Eye (tissue), 1 donor: ENCODE data around the gene DENND1A.
A peak's percentile ranks its signal among the peaks of the same experiment; 100 is the strongest.

ENCODE experiments used
- DNase-seq: peaks from one replicate; pipeline ENCODE4 v3.0.0-alpha.2; 2015

DENND1A gene

GRCh38 chr9:123513554-123513953 lies 416.4 kb downstream of the DENND1A start:
- DNase-seq, result no peak

GRCh38 chr9:123511326-123512277 lies 418.3 kb downstream of the DENND1A start:
- DNase-seq, result peak; percentile 20

- DNase-seq, result no peak
Measured at GRCh38 chr9:123509646-123510045, 420.3 kb downstream of the DENND1A start.

- DNase-seq, result peak; percentile 14
Measured at GRCh38 chr9:123508048-123508447, 421.9 kb downstream of the DENND1A start.

DNA sequence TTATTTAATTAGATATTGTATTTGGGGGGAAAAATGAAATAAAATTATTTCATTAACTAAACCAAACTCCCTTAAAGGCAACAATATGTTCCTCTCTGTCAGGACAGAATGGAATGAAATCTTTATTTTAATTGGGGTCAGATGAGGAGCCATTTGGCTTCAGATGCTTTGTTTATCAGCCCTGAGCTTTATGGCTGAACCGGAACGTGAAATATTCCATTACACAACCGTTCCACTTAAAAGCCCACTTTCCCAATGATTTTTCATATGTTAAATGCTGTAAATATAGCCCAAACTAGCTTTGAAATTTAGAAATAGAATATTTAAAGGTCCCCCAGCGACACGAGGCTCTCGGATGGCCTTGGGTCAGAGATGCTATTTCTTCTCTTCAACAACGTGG lies 424.4 kb downstream of the DENND1A start:
- DNase-seq, result no peak

DNA sequence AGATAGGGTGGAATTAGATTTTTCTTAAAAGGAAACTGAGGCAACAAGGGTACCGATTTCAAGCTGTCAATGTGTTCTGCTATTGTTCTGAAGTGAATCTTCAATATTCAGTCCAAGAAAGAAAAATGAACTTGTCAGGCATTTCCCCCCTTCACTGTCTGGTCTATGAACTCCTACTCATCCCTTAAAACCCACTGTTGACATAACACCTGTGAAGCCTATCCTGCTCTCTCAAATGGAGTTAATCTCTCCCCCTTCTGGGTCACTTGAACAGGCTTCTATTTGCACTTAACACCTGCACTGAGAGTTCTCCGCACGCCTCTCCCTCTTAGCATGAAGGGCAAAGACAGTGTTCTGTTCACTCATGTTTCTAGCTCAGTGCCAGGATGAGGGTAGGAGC lies 429.6 kb downstream of the DENND1A start:
- no peak for DNase-seq

DNA sequence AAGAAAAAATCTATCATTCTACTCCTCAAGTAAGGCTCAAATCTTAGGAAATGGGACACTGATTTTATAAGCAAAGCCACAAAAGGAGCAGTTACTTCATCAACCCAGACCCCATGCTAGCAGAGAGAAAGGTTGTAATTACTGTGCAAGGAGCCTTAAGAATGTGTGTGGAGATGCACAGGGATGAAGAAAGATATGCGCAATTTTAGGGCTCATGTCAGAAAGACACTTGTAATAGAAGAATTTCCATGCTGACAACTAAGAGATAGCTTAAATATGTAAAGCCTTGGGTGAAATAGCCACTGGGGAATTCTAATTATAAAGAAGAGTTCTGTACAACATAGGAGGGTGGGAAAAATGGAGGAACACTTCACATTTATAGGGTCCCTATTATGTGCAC lies 432.1 kb downstream of the DENND1A start:
- no peak for DNase-seq

GRCh38 chr9:123495731-123496130 lies 434.2 kb downstream of the DENND1A start:
- DNase-seq, result peak; percentile 54

DNA sequence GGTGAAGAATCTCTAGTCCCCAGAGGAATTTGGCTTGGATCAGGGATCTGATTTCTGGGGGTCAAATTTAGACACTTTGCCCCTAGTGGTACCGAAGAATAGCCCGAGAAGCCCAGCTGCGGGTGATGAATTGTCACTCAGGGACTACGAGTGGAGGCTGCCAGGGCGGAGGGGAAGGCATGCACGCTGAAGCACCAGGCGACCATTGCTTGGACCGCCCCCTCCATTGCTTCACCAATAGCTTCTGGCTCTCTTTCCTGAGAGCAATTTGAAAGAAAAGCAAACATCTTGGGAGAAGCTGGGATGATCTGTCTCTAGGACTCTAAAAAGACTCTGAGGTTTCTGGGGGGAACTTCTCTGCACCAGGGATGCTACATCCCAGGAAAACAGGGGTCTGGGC lies 436.3 kb downstream of the DENND1A start:
- DNase-seq, result no peak

GRCh38 chr9:123490688-123491087 lies 439.2 kb downstream of the DENND1A start:
- DNase-seq, result no peak

DNA sequence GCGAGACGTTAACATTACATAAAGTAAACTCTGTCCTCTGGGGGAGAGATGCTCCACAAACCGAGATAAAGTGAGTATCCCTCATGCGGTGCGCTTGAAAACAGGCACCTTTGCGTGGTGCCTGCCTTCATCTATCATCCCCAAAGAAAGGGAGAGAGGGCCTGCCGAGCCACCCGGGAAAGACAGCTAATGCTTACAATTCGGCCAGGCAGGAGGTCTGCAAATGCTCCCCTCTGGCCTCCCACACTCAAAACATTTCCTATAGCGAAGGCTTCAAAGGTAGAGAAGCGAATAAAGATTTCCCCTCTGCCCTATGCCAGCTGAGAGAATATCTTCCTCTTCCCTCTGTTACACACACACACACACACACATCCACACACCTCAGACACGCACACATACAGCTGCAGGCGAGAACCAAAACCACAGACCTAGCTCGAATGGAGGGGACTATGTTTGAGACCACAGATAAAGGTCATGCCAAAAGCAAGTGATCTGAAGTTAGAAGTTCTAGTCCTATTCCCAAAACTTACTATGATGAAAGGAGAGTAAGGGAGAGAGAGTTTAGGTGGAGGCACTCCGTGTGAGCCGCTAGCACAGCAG lies 441.1 kb downstream of the DENND1A start:
- no peak for DNase-seq

DNA sequence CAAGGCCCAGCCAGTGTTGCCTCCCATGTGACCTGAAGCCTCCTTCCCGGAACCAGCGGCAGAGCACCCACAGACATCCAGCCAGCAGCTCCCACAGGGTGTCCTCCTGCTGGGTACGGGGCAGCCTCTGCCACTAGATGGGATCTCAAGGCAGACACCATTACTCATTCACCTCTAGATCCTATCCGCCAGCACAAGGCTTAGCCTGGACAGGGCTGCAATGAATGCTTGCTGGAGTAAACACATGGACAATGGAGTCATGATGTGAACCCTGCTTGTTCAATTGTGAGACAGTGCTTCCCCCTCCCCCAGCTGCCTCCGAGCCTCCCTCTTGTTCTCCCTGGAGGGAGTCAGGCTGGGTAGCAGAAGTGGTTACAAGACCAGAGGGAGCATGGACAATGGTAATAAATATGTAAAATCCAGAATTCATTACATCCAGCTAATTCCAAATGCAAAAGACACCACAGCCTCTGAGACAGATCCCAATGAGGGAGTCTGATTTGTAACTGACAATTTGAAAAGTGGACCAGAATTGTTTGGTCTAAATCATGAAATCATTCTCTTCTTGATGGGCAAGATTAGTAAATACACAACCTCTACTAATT lies 441.9 kb downstream of the DENND1A start:
- peak; percentile 56 for DNase-seq

- DNase-seq, result no peak
Measured at GRCh38 chr9:123486431-123486830, 443.5 kb downstream of the DENND1A start.

DNA sequence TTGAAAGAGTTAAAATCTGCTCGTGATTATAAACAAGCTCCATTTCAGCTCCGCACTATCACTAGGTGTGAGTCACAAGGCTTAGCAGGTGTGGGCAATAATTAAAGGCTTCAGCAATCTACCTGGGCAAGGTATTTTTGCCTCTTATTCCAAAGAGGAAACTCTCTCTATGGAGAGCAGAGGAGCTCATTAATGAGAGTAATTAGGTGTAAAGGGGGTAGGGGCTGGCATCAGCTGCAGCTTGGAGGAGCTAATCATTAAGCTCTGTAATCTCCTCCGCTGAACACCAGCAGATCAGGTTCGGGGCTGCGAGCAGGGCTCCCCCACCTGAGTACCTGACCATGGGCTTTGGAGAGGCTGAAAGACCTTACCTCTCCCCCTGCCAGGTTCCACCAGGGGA lies 444.7 kb downstream of the DENND1A start:
- peak; percentile 21 for DNase-seq

- DNase-seq, result no peak
Measured at GRCh38 chr9:123484130-123484529, 445.8 kb downstream of the DENND1A start.

DNA sequence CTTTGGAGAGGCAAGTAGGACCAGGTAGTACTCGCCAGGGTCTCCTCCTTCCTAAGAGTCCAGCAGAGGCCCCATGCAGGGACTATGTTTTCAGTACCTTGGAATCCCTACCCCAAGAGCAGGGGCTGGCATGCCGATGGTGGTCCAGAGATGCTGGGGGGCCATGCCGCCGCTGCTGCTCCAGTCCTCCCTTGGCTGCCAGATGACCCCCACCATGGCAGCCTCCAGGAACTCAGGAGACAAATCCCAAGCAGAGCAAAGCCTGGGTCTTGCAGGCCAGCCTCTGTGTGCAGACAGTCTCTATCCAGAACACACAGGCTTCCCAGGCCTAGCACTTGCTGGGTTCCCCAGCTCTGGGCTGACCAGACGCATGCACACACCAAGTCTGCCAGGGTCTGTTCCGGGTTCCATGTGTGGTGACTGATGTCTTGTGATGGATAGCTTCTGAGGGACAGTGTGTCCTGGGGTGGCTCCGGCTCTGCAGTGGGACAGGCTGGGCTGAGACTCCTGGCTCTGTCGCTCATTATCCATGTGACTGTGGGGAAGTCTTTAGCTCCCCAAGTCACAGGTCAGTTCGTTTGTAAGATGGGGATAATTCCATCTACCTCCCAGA lies 446.6 kb downstream of the DENND1A start:
- DNase-seq, result no peak

DNA sequence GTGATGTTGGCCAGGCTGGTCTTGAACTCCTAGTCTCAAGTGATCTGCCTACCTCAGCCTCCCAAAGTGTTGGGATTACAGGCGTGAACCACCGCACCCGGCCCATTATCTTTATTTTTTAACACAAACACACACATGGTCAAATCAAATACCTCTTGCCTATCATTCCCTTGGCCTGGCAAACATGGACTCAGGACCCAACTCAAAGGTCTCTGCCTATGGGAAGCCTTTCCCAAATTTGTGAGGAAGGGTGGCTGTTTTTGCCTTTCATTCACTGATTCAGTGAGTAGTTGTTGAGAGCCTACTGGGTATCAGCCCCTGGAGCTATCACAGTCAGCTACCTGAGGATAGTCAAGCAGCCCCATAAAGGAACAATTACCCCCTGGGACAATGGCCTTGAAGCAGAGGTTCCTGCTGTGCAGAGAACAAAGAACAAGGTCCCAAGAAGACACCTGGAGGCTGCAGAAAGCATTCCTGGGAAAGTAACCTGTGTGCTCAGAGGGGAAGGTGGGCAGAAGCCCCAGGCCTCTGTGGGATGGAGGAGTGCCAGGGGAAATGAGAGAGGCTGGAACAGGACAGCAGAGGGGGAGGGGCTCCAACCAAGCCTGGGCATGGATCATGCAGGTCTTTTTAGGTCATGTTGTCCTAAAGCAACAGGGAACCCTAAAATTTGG lies 447.5 kb downstream of the DENND1A start:
- DNase-seq, result no peak

DNA sequence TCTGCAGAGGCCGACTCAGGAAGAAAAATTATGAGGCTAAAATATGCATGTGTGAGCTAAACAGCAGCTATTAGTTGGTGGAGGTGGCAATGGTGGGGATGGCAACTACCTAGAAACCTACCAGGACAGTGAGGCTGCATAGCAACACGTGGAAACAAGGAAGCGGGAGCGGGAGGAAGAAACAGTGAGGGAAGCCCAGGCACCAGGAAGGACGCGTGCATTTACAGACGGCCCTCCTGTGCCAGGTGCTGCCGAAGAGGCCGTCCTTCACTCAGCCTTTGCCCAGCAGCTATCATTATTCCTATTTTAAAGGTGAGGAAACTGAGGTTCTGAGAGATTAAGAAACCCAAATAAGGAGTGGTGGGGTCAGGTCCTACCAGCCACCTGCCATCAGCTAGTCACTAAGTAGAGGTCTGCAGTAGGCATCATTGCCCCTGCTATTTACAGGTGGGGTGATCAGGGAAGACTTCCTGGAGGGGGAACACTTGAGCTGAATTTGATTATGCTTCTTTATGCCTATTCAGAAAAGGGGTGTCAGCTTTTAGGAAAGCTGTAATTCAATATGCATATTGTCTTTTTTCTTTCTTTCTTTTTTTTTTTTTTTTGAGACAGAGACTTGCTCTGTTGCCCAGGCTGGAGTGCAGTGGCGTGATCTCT lies 448.6 kb downstream of the DENND1A start:
- DNase-seq, result no peak

DNA sequence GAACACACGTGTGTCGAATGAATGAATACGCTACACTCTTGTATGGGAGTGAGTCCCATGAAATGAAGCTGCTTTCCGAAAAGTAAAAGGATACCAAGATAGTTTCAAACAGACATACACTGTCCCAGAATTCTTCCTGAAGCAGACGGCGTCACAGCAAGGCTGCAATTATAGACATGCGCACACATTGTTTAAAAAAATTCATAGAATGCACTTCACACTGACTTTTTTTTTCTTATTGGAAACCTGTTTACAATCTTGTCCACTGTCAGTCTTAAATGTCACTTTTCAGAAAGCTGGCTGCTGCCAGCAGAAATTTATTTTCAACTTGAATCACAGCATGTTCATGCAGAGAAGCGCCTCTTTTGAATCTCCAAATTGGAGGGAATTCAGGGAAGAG lies 449.1 kb downstream of the DENND1A start:
- DNase-seq, result no peak

DNA sequence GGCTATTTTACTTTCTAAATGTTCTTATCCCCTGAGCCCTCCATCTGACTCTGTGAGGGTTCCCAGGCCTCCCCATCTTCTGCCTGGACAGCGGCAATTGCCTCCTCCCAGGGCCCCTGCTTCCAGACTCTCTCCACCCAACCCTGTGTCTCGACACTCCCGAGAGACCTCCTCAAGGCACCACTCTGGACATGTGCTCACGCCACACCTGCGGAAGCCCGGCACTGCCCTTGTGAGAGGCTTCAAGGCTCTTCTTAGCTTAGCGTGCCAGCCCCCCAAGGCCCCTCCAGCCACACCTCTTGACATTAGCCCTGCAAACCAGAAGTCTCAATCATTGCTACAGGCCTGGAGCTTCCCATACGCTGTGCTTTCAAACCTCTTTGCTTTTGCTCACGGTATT lies 449.8 kb downstream of the DENND1A start:
- DNase-seq, result no peak

- no peak for DNase-seq
Measured at GRCh38 chr9:123478967-123479602, 450.8 kb downstream of the DENND1A start.

DNA sequence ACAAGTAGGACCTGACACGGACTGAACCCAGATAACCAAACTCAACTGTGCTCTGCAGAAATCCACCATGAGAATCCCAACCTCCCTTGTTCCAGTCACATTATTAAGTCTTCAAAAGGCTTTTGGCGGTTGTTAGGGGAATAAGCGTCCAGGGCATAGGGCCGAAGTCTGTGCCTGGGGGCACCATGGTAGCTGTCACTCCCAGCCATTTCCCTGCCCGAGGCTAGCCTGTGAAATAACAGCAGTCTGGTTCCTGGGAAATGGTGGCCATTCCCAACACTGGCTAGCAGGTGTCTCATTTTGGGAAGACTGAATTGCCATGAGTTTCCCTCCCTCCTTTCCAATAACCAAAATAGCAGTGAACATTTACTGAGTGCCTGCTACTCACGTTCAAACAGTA lies 451.8 kb downstream of the DENND1A start:
- DNase-seq, result no peak
